Stimulated activated CD4-positive, alpha-beta T cell treated with anti-CD3 and anti-CD28 coated beads, Interleukin-4, amount 100 ng/mL, for 48 hours (primary cell): Measurements from ENCODE around the gene EVI2A.

Experiments
- DNase-seq, 2 donors: peaks; one replicate each; pipeline ENCODE4 v3.0.0-alpha.2; 2020; ENCODE audit warnings: low read depth in 2 of 2

Gene EVI2A

GRCh38 chr17:31273516-31273915, 47.9 kb downstream of the EVI2A start:
- no peak for DNase-seq

GRCh38 chr17:31272803-31273202, 48.6 kb downstream of the EVI2A start:
- no peak for DNase-seq

- DNase-seq: no peak
These were observed 49.2 kb downstream of the EVI2A start for GRCh38 chr17:31272236-31272635.

GRCh38 chr17:31269578-31269983, 51.8 kb downstream of the EVI2A start:
- DNase-seq: no peak

GRCh38 chr17:31269036-31269577, 52.3 kb downstream of the EVI2A start:
- DNase-seq: no peak
